Cerebellar nuclear complex (tissue), 1 donor: ENCODE data around the gene TOLLIP.
"Not testable (repeated sequence)": the region's sequence is repeated elsewhere in the genome, so short reads cannot be mapped to it uniquely, and the experiment has no call there.

Experiments
- DNase-seq, 2 experiments: peaks; one replicate each; lab custom pipeline; 2025; lab: John Stamatoyannopoulos, UW

Gene TOLLIP

DNA sequence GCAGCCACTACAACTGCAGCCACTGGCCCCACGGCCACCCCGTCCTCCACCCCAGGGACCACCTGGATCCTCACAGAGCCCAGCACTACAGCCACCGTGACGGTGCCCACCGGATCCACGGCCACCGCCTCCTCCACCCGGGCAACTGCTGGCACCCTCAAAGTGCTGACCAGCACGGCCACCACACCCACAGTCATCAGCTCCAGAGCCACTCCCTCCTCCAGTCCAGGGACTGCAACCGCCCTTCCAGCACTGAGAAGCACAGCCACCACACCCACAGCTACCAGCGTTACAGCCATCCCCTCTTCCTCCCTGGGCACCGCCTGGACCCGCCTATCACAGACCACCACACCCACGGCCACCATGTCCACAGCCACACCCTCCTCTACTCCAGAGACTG is 63.1 kb downstream of the TOLLIP start:
- not testable (repeated sequence) for DNase-seq

DNA sequence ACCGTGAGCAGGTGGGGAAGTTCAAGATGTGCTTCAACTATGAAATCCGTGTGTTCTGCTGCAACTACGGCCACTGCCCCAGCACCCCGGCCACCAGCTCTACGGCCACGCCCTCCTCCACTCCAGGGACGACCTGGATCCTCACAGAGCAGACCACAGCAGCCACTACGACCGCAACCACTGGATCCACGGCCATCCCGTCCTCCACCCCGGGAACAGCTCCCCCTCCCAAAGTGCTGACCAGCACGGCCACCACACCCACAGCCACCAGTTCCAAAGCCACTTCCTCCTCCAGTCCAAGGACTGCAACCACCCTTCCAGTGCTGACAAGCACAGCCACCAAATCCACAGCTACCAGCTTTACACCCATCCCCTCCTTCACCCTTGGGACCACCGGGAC is 63.7 kb downstream of the TOLLIP start:
- not testable (repeated sequence) for DNase-seq

DNA sequence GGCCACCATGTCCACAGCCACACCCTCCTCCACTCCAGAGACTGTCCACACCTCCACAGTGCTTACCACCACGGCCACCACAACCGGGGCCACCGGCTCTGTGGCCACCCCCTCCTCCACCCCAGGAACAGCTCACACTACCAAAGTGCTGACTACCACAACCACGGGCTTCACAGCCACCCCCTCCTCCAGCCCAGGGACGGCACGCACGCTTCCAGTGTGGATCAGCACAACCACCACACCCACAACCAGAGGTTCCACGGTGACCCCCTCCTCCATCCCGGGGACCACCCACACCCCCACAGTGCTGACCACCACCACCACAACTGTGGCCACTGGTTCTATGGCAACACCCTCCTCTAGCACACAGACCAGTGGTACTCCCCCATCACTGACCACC is 64.9 kb downstream of the TOLLIP start:
- DNase-seq = not testable (repeated sequence)

DNA sequence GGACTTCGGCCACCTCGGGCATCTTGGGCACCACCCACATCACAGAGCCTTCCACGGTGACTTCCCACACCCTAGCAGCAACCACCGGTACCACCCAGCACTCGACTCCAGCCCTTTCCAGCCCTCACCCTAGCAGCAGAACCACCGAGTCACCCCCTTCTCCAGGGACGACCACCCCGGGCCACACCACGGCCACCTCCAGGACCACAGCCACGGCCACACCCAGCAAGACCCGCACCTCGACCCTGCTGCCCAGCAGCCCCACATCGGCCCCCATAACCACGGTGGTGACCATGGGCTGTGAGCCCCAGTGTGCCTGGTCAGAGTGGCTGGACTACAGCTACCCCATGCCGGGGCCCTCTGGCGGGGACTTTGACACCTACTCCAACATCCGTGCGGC is 65.9 kb downstream of the TOLLIP start:
- not testable (repeated sequence) for DNase-seq

DNA sequence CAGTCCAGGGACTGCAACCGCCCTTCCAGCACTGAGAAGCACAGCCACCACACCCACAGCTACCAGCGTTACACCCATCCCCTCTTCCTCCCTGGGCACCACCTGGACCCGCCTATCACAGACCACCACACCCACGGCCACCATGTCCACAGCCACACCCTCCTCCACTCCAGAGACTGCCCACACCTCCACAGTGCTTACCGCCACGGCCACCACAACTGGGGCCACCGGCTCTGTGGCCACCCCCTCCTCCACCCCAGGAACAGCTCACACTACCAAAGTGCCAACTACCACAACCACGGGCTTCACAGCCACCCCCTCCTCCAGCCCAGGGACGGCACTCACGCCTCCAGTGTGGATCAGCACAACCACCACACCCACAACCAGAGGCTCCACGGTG is 66.7 kb downstream of the TOLLIP start:
- not testable (repeated sequence) for DNase-seq

DNA sequence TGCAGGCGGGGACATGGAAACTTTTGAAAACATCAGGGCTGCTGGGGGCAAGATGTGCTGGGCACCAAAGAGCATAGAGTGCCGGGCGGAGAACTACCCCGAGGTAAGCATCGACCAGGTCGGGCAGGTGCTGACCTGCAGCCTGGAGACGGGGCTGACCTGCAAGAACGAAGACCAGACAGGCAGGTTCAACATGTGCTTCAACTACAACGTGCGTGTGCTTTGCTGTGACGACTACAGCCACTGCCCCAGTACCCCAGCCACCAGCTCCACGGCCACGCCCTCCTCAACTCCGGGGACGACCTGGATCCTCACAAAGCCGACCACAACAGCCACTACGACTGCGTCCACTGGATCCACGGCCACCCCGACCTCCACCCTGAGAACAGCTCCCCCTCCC is 67.1 kb downstream of the TOLLIP start:
- DNase-seq = no peak

DNA sequence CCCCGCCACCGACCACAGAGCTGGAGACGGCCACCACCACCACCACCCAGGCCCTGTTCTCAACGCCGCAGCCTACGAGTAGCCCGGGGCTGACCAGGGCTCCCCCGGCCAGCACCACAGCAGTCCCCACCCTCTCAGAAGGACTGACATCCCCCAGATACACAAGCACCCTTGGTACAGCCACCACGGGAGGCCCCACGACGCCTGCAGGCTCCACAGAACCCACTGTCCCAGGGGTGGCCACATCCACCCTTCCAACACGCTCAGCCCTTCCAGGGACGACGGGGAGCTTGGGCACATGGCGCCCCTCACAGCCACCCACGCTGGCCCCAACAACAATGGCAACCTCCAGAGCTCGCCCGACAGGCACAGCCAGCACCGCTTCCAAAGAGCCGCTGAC is 67.7 kb downstream of the TOLLIP start:
- DNase-seq = no peak

DNA sequence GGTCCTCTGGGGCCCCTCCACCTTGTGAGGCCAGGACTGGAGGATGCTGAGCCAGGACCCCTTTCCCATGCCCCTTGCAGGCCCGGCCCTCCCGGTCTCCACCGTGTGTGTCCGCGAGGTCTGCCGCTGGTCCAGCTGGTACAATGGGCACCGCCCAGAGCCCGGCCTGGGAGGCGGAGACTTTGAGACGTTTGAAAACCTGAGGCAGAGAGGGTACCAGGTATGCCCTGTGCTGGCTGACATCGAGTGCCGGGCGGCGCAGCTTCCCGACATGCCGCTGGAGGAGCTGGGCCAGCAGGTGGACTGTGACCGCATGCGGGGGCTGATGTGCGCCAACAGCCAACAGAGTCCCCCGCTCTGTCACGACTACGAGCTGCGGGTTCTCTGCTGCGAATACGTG is 68.7 kb downstream of the TOLLIP start:
- DNase-seq = no peak

DNA sequence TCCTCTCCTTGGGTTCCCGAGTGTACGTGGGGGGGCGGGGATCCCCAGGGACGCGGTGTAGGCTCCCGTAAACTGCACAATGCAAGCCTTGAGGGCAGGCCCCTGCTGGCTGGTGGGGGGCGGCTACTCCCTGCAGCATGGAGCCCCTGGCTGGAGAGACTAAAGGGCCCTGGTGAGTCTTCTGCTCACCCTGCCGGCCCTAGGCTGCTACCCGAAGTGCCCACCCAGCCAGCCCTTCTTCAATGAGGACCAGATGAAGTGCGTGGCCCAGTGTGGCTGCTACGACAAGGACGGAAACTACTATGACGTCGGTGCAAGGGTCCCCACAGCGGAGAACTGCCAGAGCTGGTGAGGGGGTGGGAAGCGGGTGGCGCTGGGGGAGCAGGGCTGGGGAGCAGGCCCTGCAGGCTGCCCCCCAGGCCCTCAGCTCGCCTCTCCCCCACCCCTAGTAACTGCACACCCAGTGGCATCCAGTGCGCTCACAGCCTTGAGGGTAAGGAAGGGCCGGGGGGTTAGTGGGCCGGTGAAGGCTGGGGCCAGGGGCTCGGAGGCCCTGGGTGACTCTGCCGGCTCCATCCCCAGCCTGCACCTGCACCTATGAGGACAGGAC is 69.7 kb downstream of the TOLLIP start:
- no peak for DNase-seq

DNA sequence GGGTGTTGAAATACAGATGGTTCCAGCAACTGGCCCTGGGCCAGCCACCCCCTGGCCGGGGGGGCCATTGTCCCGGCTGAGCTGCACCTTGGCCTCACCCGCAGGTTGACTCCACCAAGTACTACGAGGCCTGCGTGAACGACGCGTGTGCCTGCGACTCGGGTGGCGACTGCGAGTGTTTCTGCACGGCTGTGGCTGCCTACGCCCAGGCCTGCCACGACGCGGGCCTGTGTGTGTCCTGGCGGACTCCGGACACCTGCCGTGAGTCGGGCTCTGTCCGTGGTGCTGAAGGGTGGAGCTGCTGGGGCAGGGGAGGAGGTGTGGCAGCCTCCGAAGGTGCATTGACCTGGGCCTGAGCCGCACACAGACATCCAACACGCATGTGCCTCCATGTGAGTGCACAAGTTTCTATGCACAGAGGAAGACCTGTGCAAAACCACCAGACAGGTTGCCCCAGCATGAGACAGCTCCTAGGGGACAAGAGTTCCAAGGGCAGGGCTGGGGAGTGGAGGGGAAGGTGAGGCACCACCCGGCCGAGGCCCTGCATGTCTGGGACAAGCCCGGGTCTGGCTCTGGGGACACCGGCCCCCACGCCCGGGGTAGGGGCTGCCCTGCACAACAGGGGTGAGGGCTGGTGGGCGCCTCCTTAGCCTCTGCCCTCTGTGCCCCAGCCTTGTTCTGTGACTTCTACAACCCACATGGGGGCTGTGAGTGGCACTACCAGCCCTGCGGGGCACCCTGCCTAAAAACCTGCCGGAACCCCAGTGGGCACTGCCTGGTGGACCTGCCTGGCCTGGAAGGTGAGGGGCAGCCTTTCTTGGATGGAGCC is 70.5 kb downstream of the TOLLIP start:
- no peak for DNase-seq

DNA sequence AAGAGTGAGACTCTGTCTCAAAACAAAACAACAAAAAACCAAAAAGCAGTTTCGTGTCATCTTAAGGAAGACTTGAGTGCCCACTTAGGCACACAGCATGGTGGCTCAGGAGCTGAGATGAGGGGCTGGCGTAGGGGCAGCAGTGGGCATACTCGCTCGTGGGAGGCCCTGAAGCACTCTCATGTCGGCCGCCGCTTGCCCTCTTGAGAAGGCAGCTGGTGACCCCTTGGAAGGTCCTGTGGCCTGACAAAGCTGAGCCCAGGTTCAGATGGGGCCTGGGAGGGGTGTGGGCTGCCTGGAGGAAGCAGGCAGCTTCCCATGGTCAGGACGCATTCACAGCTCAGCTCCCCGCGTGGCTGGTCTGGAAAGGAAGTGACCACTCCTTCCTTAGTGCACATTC is 71.6 kb downstream of the TOLLIP start:
- no peak for DNase-seq

DNA sequence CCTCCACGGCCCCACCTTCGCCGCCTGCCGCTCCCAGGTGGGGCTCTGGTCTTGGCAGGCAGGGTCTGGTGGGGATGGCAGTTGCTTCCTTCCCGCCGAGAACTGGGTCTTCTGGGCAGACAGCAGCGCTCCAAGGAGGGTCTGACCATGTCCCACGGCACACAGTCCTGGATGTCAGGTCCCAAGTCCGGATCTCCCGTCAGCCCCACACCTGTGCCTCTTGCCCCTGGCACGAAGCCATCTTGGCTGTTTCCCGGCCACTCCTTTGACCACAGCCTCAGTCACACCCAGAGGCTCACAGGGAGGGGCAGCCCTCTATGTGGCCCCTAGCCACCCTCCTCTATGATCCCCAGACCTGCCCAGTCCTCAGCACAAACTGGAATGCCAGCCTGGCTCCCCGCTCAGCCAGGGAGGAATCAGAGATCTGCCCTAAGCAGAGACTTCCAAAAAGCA is 72.3 kb downstream of the TOLLIP start:
- no peak for DNase-seq

DNA sequence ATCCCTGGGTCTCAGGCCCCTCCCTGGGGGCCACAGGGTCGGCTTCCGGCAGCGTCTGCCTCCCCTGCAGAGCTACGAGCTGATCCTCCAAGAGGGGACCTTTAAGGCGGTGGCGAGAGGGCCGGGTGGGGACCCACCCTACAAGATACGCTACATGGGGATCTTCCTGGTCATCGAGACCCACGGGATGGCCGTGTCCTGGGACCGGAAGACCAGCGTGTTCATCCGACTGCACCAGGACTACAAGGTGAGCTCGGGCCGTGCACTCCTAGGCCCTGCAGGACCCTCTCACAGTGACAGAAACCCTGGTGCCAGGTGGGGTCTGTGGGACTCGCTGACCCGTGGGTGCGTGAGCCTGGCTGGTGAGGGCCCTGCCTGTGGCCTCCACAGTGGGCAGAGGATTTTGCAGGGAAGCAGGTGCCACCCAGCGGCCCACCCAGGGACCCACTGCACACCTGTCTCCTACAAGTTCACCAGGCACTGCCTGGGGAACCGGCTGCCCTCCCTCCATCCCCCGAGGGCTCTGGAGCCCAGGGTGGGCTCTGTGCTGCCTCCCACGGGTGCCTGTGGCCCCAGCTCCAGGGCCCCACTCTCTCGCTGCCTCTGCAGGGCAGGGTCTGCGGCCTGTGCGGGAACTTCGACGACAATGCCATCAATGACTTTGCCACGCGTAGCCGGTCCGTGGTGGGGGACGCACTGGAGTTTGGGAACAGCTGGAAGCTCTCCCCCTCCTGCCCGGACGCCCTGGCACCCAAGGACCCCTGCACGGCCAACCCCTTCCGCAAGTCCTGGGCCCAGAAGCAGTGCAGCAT is 72.9 kb downstream of the TOLLIP start:
- no peak for DNase-seq

DNA sequence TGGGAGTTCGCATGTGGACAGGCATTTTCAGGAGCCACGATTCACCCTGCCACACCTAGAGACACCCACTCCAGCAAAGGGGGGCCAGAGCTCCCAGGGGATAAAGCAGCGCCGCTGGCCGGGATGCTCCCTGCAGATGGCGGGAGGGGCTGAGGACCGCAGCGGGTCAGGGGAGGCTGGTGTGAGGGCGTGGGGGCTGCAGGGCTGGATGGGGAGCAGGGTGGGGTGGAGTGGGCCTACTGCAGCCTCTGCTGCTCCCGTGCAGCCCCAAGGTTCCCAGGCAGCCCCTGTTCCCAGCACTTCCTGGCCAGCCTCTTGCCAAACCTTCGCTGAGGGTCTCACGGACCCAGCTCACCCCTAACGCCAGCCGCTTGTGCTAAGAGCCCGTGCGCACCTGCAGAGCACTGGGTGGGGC is 73.5 kb downstream of the TOLLIP start:
- DNase-seq = no peak

DNA sequence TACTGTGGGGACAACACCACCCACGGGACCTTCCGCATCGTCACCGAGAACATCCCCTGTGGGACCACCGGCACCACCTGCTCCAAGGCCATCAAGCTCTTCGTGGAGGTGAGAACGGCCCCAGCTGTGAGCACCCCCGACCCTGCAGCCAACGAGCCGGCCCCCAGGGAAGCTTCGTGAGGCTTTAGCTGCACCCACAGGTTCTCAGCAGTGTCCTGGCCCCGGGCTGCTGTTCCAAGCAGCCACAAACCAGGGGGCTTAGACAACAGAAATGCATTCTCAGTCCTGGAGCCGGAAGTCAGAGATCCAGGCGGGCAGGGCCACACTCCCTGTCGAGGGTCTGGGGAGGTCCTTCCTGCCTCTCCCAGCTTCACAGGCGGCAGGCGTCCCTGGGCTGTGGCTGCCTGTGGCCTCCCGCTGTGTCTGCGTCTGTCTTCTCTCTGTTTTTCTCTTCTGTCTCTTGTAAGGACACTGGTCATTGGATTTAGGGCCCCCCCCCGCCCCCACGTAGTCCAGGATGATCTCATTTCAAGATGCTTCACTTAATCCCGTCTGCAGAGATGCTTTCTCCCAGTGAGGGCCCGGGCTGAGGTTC is 74.0 kb downstream of the TOLLIP start:
- no peak for DNase-seq

DNA sequence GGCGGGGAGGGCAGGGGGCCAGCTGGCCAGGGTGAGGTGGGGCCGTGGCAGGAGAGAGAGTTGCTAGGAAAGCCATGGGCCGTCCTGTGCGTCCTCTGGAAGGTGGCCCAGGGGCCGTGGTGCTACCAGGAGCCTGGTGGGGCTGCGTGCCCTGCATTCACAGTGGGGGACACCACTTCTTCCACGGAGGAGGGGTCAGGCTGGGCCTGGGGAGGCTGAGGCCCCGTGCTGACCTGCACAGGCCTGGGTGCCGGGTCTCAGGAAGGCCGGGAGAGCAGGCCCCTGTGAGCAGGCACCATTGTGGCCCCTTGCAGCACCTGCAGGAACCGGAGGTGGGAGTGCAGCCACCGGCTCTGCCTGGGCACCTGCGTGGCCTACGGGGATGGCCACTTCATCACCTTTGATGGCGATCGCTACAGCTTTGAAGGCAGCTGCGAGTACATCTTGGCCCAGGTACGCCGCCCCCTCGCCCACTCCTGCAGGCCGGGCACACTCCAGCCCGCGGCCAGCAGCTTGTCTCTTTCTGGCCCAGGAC is 74.6 kb downstream of the TOLLIP start:
- DNase-seq = no peak

DNA sequence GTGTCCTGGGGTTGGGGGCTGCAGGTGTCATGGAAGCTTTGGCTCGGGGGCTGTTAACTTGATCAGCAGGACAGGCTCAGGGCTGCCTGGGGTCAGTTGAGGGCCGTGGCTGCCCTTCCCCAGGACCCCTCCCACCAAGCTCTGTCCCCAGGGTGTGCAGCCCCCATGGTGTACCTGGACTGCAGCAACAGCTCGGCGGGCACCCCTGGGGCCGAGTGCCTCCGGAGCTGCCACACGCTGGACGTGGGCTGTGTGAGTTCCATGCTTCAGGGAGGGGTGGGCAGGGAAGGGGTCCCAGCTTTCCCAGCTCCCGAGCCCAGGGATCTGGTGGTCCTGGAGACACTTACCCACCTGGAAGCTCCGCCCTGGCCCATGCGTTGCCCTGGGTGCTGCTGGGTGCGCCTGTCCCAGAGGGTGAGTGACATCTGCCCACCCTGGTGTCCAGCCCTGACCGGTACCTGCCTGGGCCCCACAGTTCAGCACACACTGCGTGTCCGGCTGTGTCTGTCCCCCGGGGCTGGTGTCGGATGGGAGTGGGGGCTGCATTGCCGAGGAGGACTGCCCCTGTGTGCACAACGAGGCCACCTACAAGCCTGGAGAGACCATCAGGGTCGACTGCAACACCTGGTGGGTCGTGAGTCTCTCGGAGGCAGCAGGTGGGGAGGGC is 75.2 kb downstream of the TOLLIP start:
- DNase-seq = no peak

DNA sequence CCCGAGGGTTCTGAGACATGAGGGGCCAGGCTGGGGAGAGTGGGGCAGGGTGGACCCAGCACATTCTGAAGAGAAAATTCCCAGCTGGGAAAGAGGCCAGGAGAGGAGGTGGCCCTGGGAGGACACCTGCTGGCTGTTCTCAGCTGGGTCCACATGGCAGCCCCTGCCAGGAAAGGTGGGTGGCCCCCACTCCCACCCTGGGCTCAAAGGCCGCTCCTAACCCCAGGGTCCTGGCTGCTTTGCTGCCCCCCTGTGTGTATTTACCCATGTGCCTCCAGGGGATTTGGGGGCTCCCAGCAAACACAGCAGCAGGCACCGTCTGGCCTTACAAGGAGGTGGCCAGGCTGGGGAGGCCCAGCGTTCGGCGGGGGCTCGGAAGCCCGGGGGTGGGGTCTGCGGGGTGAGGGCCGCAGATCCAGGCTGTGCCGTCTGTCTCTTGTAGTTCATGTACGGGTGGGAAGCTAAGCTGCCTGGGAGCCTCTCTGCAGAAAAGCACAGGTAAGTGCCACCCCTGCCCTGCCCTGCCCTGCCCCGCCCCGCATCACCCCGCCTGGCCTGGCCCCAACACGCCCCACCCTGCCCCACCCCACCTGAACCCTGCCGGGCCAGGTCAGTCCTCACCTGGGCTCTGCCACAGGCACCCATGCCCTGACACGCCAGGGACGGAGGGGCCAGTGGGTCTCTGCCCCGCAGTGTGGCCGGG is 75.9 kb downstream of the TOLLIP start:
- no peak for DNase-seq

DNA sequence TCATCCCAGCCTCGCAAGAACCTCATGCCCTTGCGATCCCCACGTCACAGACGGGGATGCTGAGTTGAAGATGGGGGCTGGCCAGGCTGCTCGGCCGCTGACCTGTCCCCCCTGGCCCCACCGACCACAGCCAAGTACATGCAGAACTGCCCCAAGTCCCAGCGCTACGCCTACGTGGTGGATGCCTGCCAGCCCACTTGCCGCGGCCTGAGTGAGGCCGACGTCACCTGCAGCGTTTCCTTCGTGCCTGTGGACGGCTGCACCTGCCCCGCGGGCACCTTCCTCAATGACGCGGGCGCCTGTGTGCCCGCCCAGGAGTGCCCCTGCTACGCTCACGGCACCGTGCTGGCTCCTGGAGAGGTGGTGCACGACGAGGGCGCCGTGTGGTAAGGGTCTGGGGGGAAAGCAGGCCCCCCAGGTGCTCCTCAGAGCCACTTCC is 76.5 kb downstream of the TOLLIP start:
- no peak for DNase-seq

DNA sequence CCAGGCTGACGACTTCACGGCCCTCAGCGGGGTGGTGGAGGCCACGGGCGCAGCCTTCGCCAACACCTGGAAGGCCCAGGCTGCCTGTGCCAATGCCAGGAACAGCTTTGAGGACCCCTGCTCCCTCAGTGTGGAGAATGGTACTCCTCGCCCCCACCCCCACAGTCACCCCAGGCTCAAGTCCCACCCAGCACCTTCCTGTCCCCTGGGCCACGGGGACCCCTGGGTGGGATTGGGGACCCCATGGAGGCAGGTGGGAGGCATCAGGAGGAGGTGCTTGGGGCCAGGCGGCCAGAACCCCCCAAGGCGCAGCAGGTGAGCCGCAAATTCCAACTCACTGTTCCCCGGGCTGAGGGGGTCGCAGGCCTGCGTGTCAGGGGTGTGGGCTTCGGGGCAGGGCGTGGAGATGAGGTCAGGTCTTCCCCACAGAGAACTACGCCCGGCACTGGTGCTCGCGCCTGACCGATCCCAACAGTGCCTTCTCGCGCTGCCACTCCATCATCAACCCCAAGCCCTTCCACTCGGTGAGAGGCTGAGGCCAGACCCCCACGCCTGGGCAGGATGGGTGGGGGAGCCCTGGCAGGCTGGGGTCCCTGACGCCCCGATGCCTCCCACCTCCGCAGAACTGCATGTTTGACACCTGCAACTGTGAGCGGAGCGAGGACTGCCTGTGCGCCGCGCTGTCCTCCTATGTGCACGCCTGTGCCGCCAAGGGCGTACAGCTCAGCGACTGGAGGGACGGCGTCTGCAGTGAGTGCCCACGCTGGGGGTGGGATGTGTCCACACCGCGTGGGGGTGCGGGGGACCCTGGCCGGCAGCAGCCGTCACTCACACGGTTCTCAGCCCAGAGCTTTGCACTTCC is 77.2 kb downstream of the TOLLIP start:
- DNase-seq = no peak
